SK-N-SH (cell line): ENCODE data around the gene RBCK1. TPM values are rescaled to one million over a fixed set of nuclear protein-coding genes. Genes with fewer than 3 reads are reported as not detected.

Source experiments
- CTCF ChIA-PET: fragments of 300-600, 350-600 bp; formaldehyde crosslinking; extraction: SDS; loops from one replicate; lab custom pipeline; 2021; lab: Yijun Ruan, JAX
- POLR2A ChIA-PET: fragments of 350-600 bp; sonication (Branson Sonifier 250); formaldehyde crosslinking; extraction: SDS; loops from one replicate; lab custom pipeline; 2020; ENCODE audit warnings: antibody characterized with exemption, inconsistent platforms; lab: Yijun Ruan, JAX
- DNase-seq: peaks from one replicate; pipeline ENCODE4 v3.0.0; 2012
- H2AFZ ChIP-seq: fragments of 200-600 bp; sonication (generic); 2 replicates; pipeline ENCODE4 v1.8.1; 2016; ENCODE audit warnings: antibody characterized with exemption, mild to moderate bottlenecking, low read depth
- H3F3A ChIP-seq: fragments of 200-600 bp; sonication (generic); replicated peaks from 2 replicates; pipeline ENCODE3; 2016; ENCODE audit warnings: antibody characterized with exemption, mild to moderate bottlenecking; ENCODE audit not compliant: insufficient read depth
- H3K27ac ChIP-seq, 2 experiments: fragments of 200-500 bp in 1 of 2; fragments of 200-600 bp in 1 of 2; sonication (Bioruptor generic) in 1 of 2; sonication (generic), shearing (Covaris generic) in 1 of 2; 2 replicates each; pipeline versions ENCODE4 v1.5.1 to v1.6.1; 2014 to 2016; ENCODE audit warnings: low read depth in 2 of 2, inconsistent platforms in 1 of 2, low read length in 1 of 2, mild to moderate bottlenecking in 1 of 2, mixed read lengths in 1 of 2
- H3K27me3 ChIP-seq: fragments of 200-600 bp; sonication (generic), shearing (Covaris generic); 2 replicates; pipeline ENCODE4 v1.6.1; 2016; ENCODE audit warnings: mixed run types; ENCODE audit not compliant: insufficient read depth
- H3K36me3 ChIP-seq, 2 experiments: fragments of 200-500 bp in 1 of 2; fragments of 200-600 bp in 1 of 2; sonication (Bioruptor generic) in 1 of 2; sonication (generic) in 1 of 2; replicated peaks in 1 of 2; 2 replicates each; pipeline versions ENCODE3 to v1.5.1; 2014 to 2016; ENCODE audit warnings: low read length in 1 of 2, mild to moderate bottlenecking in 1 of 2; ENCODE audit not compliant: insufficient read depth in 2 of 2, control insufficient read depth in 1 of 2
- H3K4me1 ChIP-seq, 2 experiments: fragments of 200-500 bp in 1 of 2; fragments of 200-600 bp in 1 of 2; sonication (Bioruptor generic) in 1 of 2; sonication (generic), shearing (Covaris generic) in 1 of 2; 2 replicates each; pipeline versions ENCODE4 v1.5.1 to v1.6.1; 2014 to 2016; ENCODE audit warnings: low read depth in 1 of 2, low read length in 1 of 2, mixed run types in 1 of 2; ENCODE audit not compliant: insufficient read depth in 2 of 2, control insufficient read depth in 1 of 2
- H3K4me2 ChIP-seq: fragments of 200-600 bp; sonication (generic), shearing (Covaris generic); 2 replicates; pipeline ENCODE4 v1.6.1; 2017; ENCODE audit warnings: mixed run types
- H3K4me3 ChIP-seq, 2 experiments: fragments of 200-500 bp in 1 of 2; fragments of 200-600 bp in 1 of 2; sonication (Bioruptor generic) in 1 of 2; sonication (generic), shearing (Covaris generic) in 1 of 2; 2 replicates each; pipeline versions ENCODE4 v1.5.1 to v1.8.1; 2014 to 2016; ENCODE audit warnings: low read depth in 2 of 2, inconsistent platforms in 1 of 2, low read length in 1 of 2, mild to moderate bottlenecking in 1 of 2, mixed read lengths in 1 of 2, moderate library complexity in 1 of 2
- H3K79me2 ChIP-seq: fragments of 200-600 bp; sonication (generic); 2 replicates; pipeline ENCODE4 v1.8.1; 2017; ENCODE audit warnings: mild to moderate bottlenecking; ENCODE audit not compliant: insufficient read depth
- H3K9ac ChIP-seq: fragments of 200-600 bp; sonication (generic); 2 replicates; pipeline ENCODE4 v1.6.1; 2017; ENCODE audit warnings: mixed run types
- H3K9me2 ChIP-seq: fragments of 200-600 bp; sonication (generic); 2 replicates; pipeline ENCODE4 v1.6.1; 2017; ENCODE audit warnings: mixed run types
- H3K9me3 ChIP-seq: fragments of 200-600 bp; sonication (generic); 2 replicates; pipeline ENCODE4 v1.6.1; 2017; ENCODE audit warnings: mixed run types, mild to moderate bottlenecking, moderate library complexity
- H4K20me1 ChIP-seq: fragments of 200-600 bp; sonication (generic); 2 replicates; pipeline ENCODE4 v1.6.1; 2017; ENCODE audit warnings: mild to moderate bottlenecking, mixed run types; ENCODE audit not compliant: insufficient read depth
- EP300 ChIP-seq, 2 experiments: IDR thresholded peaks; 2 replicates each; pipeline versions ENCODE4 v1.4.0 to v1.6.1; 2012; ENCODE audit warnings: borderline replicate concordance in 1 of 2, low read depth in 1 of 2, low read length in 1 of 2
- EZH2phosphoT487 ChIP-seq: fragments of 200-600 bp; sonication (generic); IDR thresholded peaks from 2 replicates; pipeline ENCODE4 v1.6.1; 2017; ENCODE audit warnings: low read depth, mixed run types, mild to moderate bottlenecking, antibody characterized with exemption, moderate library complexity, borderline replicate concordance
- FOSL2 ChIP-seq: IDR thresholded peaks from 2 replicates; pipeline ENCODE4 v1.4.0; 2012; ENCODE audit warnings: low read depth, mild to moderate bottlenecking, moderate library complexity, borderline replicate concordance
- FOXJ3 ChIP-seq: sonication (generic); formaldehyde crosslinking; IDR thresholded peaks from 2 replicates; pipeline ENCODE4 v1.5.1; 2020; ENCODE audit warnings: mild to moderate bottlenecking, missing genetic modification reagents
- JUND ChIP-seq: IDR thresholded peaks from 2 replicates; pipeline ENCODE4 v1.4.0; 2012
- MXI1 ChIP-seq: IDR thresholded peaks from 2 replicates; pipeline ENCODE4 v1.6.1; 2012; ENCODE audit warnings: mild to moderate bottlenecking, low read depth, low read length, improper control_type of control experiment
- SMC3 ChIP-seq: IDR thresholded peaks from 2 replicates; pipeline ENCODE4 v1.6.1; 2012; ENCODE audit warnings: low read depth, low read length, improper control_type of control experiment
- YY1 ChIP-seq: IDR thresholded peaks from 2 replicates; pipeline ENCODE4 v1.4.0; 2012; ENCODE audit warnings: low read depth, mild to moderate bottlenecking
- WGBS: methylation state at CpG from one replicate; pipeline ENCODE4 v1.1.6; 2017; ENCODE audit warnings: low lambda C conversion rate; 5-methylcytosine and 5-hydroxymethylcytosine counted together
- polyA plus RNA-seq, 3 experiments: library from polyadenylated mRNA; depleted of rRNA; stranded (reverse); fragments of >200 nt; gene quantifications; 2 replicates each; pipeline ENCODE4 v1.2.3, GENCODE V29; 2012
- TF ChIP-seq, protein P1 (sequence below): IDR thresholded peaks from 2 replicates; pipeline ENCODE4 v1.6.1; 2012; ENCODE audit warnings: mild to moderate bottlenecking, low read depth, low read length, moderate library complexity
- TF ChIP-seq, protein P2 (sequence below): fragments of 150-350 bp; IDR thresholded peaks from 2 replicates; pipeline ENCODE4 v1.6.1; 2017; ENCODE audit warnings: antibody characterized with exemption, low read length, low read depth, borderline replicate concordance

RBCK1 gene
- polyA plus RNA-seq, 1 of the 3 experiments (the other 2 are of a cell fraction) = 105 TPM

DNA sequence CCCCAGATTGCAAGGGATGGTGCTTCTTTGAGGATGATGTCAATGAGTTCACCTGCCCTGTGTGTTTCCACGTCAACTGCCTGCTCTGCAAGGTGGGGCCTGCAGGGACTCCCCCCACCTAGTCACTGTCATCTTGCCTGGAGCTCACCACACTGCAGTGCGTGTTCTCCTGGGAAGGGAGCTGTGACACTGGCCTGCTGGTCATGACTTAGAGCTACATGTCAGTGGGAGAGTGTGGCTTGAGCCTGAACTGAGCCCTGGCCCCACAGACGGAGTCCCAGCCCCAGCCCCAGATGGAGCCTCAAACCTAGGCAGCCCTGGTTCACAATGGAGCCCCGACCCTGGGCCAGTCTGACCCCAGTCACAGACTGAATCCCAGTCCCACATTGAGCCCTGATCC lies 19.3 kb downstream of the RBCK1 start (continued):
- TF ChIP-seq, protein P1, sequence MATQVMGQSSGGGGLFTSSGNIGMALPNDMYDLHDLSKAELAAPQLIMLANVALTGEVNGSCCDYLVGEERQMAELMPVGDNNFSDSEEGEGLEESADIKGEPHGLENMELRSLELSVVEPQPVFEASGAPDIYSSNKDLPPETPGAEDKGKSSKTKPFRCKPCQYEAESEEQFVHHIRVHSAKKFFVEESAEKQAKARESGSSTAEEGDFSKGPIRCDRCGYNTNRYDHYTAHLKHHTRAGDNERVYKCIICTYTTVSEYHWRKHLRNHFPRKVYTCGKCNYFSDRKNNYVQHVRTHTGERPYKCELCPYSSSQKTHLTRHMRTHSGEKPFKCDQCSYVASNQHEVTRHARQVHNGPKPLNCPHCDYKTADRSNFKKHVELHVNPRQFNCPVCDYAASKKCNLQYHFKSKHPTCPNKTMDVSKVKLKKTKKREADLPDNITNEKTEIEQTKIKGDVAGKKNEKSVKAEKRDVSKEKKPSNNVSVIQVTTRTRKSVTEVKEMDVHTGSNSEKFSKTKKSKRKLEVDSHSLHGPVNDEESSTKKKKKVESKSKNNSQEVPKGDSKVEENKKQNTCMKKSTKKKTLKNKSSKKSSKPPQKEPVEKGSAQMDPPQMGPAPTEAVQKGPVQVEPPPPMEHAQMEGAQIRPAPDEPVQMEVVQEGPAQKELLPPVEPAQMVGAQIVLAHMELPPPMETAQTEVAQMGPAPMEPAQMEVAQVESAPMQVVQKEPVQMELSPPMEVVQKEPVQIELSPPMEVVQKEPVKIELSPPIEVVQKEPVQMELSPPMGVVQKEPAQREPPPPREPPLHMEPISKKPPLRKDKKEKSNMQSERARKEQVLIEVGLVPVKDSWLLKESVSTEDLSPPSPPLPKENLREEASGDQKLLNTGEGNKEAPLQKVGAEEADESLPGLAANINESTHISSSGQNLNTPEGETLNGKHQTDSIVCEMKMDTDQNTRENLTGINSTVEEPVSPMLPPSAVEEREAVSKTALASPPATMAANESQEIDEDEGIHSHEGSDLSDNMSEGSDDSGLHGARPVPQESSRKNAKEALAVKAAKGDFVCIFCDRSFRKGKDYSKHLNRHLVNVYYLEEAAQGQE = no peak
- TF ChIP-seq FOXJ3 (no peak), YY1 (no peak), EZH2phosphoT487 (no peak), MXI1 (no peak)
- TF ChIP-seq, all 33 proteins: peak for 0

DNA sequence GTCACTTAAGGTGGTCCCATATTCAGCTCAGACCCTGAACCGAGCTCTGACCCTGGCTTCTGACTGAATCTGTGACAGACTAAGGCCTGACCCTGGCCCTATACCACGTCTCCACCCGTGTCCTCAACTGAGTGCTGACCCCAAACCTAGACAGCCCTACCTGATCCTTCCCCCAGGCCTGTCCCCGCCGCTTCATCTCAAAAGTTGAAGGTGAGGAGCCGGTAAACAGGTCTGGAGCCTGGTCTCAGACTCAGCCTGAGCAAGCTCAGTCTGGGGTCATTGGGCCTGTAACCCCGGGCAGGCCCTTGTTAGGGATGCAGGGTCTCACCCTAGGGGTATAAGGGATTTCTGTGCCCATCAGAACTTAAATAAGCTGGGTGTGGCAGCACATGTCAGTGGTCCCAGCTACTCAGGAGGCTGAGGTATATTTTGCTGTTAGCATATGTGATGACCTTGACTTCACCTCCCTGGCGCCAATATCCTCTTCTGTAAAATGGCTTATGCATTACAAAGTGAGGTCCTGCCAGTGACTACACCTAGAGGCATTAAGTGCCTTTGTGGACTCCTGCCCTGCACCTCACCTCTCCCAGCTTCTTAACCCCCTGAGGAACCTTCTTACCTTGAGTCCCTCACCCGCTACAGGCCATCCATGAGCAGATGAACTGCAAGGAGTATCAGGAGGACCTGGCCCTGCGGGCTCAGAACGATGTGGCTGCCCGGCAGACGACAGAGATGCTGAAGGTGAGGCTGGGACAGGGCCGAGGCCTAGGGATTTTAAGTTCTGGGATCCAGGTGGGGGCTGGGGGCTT lies 20.0 kb downstream of the RBCK1 start:
- Histone ChIP-seq H2AFZ (no peak overlapping the region), H3K4me1 (peaks cover 0 to 5% of the 10 kb centered on the region in 2 experiments; a peak in 1 of 4 replicates), H3K4me3 (no peak overlapping the region), H3K9me3 (no peaks in the 10 kb centered on the region), H3K4me2 (no peak overlapping the region), H3F3A (peaks cover 9% of the 10 kb centered on the region), H3K27ac (no peak overlapping the region), H3K9ac (no peak overlapping the region), H3K79me2 (no peaks in the 10 kb centered on the region), H4K20me1 (peaks cover 3% of the 10 kb centered on the region; the same call in 1 of the 2 replicates), H3K36me3 (peaks cover 34 to 66% of the 10 kb centered on the region in 2 experiments), H3K27me3 (no peaks in the 10 kb centered on the region), H3K9me2 (no peaks in the 10 kb centered on the region)
- WGBS = 98% methylated on average over 13 of the region's 14 CpGs
- DNase-seq = no peak
- POLR2A ChIA-PET = interaction anchor here (0.8 kb wide), 2 partner anchors 15 to 47 kb away, joined by 3 read pairs; partner anchors contain the start of gene TRIB3
- TF ChIP-seq FOXJ3 = no peak
- TF ChIP-seq FOSL2 = no peak
- TF ChIP-seq, protein P2, sequence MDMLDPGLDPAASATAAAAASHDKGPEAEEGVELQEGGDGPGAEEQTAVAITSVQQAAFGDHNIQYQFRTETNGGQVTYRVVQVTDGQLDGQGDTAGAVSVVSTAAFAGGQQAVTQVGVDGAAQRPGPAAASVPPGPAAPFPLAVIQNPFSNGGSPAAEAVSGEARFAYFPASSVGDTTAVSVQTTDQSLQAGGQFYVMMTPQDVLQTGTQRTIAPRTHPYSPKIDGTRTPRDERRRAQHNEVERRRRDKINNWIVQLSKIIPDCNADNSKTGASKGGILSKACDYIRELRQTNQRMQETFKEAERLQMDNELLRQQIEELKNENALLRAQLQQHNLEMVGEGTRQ = no peak
- no peak for TF ChIP-seq JUND
- no peak for TF ChIP-seq SMC3
- no peak for TF ChIP-seq EP300 (IDR thresholded peaks at IDR 0.05; ENCODE audit: borderline replicate concordance in 1 of 2, low read depth in 1 of 2, low read length in 1 of 2)
- CTCF ChIA-PET = interaction anchor here (0.6 to 6.8 kb wide), 5 partner anchors 9 to 311 kb away, joined by 3 to 94 read pairs (median 3); no protein-coding TSS in a partner anchor
